Measurements from ENCODE around the gene FRMD6.

Gene FRMD6

GRCh38 chr14:51666826-51667225 is 15.1 kb downstream of the FRMD6 start:
- DNase-seq (ENCODE audit: low read depth), result no peak

- no peak for DNase-seq (ENCODE audit: low read depth)
Observed at GRCh38 chr14:51668870-51669269, 17.2 kb downstream of the FRMD6 start.

DNA sequence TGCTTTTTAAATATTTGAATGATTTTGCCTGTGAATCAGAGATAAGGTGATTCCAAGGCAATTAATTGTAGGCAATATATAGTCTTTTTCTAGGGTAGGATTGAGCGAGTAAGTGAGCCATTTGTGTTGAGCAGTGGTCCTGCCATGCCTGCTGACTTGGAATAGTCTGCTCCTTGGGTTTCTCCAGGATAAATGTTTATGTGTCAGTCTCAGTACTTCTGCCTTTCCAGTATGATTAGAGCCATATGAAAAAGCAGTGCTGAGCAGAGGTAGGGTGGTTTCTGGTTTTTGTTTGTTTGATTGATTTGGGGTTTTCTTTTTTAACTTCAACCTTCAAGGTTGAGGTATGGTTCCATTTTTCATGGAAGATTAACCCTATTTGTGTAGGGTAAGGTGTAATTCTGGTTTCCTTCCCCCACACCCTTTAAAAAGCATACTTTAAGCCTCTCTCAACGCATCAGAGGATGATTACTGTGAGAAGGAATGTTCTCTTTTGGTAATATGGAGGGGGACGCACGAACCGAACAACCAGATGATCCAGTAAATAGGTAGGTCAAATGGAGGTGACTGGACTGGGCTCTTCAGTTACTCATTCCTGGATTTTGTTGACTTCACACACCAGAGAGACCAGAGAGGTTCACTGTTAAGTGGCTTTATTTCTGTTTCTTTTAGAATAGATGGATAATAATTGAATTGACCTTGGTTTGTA is 22.7 kb downstream of the FRMD6 start:
- DNase-seq (ENCODE audit: low read depth), result no peak

GRCh38 chr14:51676549-51676948 is 24.8 kb downstream of the FRMD6 start:
- no peak for DNase-seq (ENCODE audit: low read depth)

GRCh38 chr14:51677266-51677665 is 25.6 kb downstream of the FRMD6 start:
- DNase-seq (ENCODE audit: low read depth), result no peak

DNA sequence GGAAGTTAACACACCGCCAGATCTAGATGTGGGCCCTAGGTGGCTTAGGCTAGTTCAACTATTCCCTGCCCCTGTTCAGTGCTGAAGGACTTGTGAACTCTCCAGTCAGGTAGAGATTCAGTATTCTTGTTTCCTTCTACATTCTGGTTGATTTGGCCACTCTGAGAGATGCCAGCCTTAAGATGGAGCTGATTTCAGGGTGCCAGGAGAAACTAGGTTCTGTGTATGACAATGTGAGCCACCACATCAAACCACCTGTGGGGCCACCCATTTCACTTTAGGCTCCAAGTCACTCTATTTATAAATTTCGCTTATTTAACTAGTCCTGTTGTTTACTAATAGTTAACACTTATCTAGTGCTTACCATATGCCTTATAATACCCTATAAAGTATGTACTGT is 26.0 kb downstream of the FRMD6 start:
- DNase-seq (ENCODE audit: low read depth), result no peak

- no peak for DNase-seq (ENCODE audit: low read depth)
Observed at GRCh38 chr14:51680031-51680430, 28.3 kb downstream of the FRMD6 start.

- DNase-seq (ENCODE audit: low read depth), result no peak
Observed at GRCh38 chr14:51681411-51681810, 29.7 kb downstream of the FRMD6 start.

- DNase-seq (ENCODE audit: low read depth), result no peak
Observed at GRCh38 chr14:51682411-51682810, 30.7 kb downstream of the FRMD6 start.

DNA sequence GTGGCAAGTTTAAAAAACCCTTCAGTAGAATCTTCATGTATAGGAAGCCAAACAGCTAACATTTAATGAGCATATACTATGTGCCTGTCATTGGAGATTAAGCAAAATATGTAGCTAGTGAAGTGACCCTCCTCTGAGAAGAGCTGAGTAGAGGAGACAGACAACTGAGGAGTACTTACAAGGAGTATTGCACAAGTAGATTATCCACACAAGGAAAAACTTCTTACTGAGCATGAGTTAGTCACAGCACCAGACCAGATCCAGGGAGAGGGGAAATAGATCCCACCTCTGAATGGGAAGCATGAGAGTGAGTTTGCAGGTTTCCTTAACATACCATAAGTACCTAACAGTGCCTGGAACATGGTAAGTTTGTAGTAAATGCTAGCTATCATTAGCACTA is 33.0 kb downstream of the FRMD6 start:
- no peak for DNase-seq (ENCODE audit: low read depth)

DNA sequence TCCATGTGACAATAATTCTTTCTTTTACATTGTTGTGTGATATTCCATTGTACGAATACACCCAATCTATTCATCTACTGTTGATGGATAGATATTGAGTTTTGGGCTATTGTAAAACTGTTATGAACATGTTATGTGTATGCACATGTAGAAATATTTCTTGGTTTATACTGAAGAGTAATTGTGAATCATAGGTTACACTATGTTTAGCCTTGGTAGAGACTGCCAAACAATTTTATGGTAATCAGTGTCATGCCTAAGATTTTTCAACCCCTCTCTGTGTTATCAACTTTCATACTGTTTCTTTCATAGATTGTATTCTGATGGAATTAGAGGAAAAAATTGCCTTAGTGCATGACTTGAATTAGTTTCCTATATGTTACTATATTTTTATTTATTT is 39.5 kb downstream of the FRMD6 start:
- no peak for DNase-seq (ENCODE audit: low read depth)

GRCh38 chr14:51692646-51693045 is 40.9 kb downstream of the FRMD6 start:
- no peak for DNase-seq (ENCODE audit: low read depth)

DNA sequence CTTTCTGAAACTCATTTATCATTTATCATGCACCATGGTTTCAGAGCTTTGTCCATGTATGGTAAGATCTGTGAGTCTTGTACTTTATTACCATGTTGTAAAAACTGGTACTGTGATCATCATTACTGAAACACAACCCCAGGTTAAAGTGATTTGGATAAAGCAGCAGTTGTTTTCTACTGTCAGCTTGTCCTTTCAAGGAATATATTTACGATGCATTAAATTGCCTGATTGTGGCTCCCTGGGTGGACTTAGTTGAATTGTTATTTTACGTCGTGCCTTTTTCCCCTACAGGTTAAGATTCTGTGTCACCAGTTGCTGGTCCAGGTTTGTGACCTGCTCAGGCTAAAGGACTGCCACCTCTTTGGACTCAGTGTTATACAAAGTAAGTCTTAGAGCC is 46.1 kb downstream of the FRMD6 start:
- no peak for DNase-seq (ENCODE audit: low read depth)

DNA sequence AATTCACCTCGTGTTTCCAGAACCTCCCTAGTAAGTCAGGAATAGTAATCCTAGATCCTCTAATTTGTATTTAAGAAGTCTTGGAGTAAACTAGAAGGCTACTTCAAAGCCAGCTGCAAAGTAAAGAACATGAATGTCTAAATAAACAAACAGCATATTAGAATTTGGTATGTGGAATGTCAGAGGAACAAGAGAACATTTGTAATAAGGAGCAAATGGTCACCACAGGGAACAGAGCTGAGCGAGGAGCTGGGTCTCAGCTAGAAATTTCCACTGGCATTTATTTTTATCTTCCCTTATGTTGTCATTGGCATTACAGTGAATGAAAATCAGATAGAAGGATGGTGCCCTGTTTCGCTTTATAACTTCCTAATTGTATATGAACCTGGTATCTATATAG is 50.2 kb downstream of the FRMD6 start:
- DNase-seq (ENCODE audit: low read depth), result no peak

- no peak for DNase-seq (ENCODE audit: low read depth)
Observed at GRCh38 chr14:51703787-51704186, 52.1 kb downstream of the FRMD6 start.

DNA sequence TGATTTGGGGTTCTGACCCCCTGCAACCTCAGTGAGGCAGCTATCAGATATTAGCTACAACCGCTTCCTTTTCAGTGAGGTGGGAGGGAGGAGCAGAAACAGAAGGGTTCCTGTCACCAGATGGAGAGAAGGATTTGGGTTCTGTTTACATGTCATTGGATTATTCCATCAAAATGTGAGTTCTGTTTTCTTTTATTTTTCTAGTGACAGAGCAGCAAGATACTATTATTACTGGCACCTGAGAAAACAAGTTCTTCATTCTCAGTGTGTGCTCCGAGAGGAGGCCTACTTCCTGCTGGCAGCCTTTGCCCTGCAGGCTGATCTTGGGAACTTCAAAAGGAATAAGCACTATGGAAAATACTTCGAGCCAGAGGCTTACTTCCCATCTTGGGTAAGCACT is 52.8 kb downstream of the FRMD6 start:
- no peak for DNase-seq (ENCODE audit: low read depth)

GRCh38 chr14:51707327-51707726 is 55.6 kb downstream of the FRMD6 start:
- DNase-seq (ENCODE audit: low read depth), result no peak

- no peak for DNase-seq (ENCODE audit: low read depth)
Observed at GRCh38 chr14:51711505-51711904, 59.8 kb downstream of the FRMD6 start.

DNA sequence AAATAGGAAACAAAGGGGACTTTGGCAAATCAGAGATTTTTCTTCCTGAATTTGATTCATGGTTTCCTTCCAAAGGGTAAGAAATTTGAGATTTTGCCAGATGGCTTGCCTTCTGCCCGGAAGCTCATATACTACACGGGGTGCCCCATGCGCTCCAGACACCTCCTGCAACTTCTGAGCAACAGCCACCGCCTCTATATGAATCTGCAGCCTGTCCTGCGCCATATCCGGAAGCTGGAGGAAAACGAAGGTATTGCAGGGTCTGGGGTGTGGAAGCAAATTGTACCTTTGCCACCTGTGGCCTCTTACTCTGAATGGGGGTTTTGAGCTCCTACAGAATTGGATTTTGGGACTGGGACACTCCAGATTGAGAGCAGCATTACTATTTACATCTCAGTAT is 63.5 kb downstream of the FRMD6 start:
- no peak for DNase-seq (ENCODE audit: low read depth)

DNA sequence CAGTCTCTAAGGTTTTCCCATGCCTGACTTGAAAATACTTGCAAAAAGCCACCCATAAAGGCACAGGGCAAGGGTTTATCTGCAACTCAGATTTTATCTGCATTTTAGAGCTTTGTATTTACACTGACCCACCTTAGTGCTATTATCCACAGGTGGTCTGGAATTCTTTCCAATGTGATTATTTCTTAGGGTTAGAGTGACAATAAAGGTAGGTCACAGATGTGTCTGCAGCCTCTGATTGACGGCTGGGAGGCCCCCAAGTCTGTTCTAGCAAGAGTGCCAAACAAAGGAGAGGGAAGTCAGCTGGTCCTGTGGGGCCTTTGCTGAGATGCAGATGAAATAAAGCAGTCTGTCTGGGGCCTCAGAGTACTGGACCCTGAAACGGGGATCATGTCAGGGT is 64.0 kb downstream of the FRMD6 start:
- DNase-seq (ENCODE audit: low read depth), result no peak

GRCh38 chr14:51716610-51717009 is 64.9 kb downstream of the FRMD6 start:
- DNase-seq (ENCODE audit: low read depth), result no peak

- DNase-seq (ENCODE audit: low read depth), result no peak
Observed at GRCh38 chr14:51717766-51718165, 66.1 kb downstream of the FRMD6 start.

DNA sequence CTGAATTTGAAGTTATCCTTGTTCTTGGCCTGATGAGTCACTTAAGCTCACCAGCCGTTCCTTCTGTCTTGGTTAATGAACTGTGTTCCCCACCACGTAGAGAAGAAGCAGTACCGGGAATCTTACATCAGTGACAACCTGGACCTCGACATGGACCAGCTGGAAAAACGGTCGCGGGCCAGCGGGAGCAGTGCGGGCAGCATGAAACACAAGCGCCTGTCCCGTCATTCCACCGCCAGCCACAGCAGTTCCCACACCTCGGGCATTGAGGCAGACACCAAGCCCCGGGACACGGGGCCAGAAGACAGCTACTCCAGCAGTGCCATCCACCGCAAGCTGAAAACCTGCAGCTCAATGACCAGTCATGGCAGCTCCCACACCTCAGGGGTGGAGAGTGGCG is 68.2 kb downstream of the FRMD6 start:
- no peak for DNase-seq (ENCODE audit: low read depth)

DNA sequence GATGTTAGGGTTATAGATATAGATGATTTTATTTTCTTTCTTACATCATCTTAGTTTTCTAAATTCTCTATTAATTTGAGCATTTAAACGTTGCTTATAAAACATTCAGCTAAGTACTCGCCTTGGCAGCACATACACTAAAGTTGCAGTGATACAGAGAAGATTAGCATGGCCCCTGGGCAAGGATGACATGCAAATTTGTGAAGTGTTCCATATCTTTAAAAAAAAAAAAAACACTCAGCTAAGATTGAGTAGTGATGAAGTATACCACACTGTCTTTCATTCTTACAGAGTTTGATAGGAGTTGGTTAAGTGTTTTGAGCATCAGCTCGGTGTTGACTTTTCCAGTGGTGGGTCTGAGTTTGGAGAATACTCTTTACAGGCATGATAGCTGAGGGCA is 72.3 kb downstream of the FRMD6 start:
- no peak for DNase-seq (ENCODE audit: low read depth)

DNA sequence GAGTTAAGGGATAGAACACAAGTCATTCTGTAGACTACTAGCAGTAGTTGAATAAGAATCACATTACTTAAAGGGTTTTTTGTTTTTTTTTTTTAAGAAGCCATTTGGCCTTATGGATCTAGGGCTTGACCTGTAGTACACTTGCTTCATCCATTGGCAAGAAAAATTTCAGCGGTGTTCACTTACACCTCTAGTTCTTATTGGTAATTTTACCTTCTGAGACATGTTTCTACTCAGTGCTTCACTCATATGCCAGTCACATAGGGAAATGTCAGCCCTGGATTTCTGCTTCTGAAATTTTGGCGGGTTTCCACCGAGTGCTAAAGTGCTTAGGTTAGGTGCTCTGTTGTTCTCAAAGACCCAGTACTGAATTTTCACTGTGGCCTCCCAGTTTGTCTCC is 72.9 kb downstream of the FRMD6 start:
- no peak for DNase-seq (ENCODE audit: low read depth)

Data from stimulated activated CD8-positive, alpha-beta memory T cell treated with anti-CD3 and anti-CD28 coated beads, Interleukin-12 subunit alpha, Interleukin-12 subunit beta, amount 100 ng/mL, for 1 hour (primary cell).